ENCODE data around the gene NMT1.

Gene NMT1

DNA sequence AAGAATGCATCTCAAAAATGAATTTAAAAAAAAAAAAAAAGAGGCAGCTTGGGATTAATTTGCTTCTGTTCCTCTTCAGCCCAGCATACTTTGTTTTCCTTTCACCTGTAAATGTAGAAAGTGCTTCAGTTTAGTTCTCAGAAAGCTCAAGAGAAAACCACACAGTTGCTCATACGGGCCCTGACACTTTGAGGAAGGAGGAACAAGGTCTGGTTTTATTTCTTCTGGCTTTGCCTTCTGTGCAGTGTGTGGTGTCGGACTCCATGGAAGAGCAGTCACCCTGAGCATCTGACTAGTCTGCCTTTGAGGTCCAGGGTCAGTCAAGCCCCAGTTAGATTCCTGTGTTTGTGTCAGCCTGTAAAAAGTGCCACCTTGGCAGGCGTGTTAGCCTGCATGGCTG is 27.6 kb downstream of the NMT1 start:
- no peak for DNase-seq (ENCODE audit: low read depth)
- no peak overlapping the region for H3K4me3 ChIP-seq (ENCODE audit: control insufficient read depth, low read depth, low read length)
- TF ChIP-seq, protein P1, sequence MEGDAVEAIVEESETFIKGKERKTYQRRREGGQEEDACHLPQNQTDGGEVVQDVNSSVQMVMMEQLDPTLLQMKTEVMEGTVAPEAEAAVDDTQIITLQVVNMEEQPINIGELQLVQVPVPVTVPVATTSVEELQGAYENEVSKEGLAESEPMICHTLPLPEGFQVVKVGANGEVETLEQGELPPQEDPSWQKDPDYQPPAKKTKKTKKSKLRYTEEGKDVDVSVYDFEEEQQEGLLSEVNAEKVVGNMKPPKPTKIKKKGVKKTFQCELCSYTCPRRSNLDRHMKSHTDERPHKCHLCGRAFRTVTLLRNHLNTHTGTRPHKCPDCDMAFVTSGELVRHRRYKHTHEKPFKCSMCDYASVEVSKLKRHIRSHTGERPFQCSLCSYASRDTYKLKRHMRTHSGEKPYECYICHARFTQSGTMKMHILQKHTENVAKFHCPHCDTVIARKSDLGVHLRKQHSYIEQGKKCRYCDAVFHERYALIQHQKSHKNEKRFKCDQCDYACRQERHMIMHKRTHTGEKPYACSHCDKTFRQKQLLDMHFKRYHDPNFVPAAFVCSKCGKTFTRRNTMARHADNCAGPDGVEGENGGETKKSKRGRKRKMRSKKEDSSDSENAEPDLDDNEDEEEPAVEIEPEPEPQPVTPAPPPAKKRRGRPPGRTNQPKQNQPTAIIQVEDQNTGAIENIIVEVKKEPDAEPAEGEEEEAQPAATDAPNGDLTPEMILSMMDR (IDR thresholded peaks at IDR 0.05; ENCODE audit: control insufficient read depth, insufficient read depth, low read depth, low read length, missing control alignments): no peak

DNA sequence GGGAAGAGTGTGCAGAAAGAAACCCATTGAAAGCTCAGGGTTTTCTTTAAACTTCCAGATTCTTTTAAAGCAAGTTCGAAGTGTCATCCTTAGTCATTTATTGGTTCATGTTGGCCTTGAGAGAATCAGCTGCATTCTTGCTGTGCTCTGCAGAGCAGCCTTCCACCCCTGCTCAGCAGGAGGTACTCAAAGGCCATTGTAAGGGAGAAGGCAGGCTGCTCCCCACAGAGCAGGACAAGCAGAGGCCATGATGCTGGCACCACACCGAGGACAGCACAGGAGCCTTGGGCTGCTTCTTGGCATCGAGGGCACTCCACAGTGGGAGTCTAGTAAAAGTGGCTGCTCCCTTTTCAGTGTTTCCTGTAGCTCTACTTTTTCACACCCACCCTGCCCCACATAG is 29.6 kb downstream of the NMT1 start:
- no peak overlapping the region for H3K4me3 ChIP-seq (ENCODE audit: control insufficient read depth, low read depth, low read length)
- DNase-seq (ENCODE audit: low read depth): no peak
- TF ChIP-seq, protein P1 (IDR thresholded peaks at IDR 0.05; ENCODE audit: control insufficient read depth, insufficient read depth, low read depth, low read length, missing control alignments): no peak

DNA sequence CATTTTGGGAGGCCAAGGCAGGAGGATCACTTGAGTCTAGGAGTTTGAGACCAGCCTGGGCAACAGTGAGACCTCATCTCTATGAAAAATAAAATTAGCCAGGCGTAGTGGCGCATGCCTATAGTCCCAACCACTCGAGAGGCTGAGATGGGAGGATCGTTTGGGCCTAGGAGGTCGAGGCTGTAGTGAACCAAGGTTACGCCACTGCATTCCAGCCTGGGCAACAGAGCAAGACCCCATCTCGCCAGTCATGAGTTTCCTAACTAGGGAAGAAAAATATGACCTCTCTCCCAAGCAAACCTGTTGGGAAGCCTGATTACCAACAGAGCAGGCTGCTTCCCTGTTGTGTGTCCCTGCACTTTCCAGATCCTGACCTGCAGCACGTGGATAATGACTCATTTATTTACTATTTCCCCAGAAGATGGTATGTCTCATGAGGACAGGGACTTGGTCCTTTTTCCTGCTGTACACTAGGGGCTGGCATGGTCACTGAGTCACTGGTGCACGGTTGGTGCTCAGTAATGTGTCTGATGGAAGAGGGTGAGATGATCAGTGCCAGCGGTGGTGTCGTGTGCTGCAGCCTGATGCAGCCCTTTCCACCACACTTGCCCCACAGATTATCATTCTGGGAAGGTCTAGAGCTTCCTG is 30.8 kb downstream of the NMT1 start:
- TF ChIP-seq, protein P1 (IDR thresholded peaks at IDR 0.05; ENCODE audit: control insufficient read depth, insufficient read depth, low read depth, low read length, missing control alignments): no peak
- H3K4me3 ChIP-seq (ENCODE audit: control insufficient read depth, low read depth, low read length): no peak overlapping the region
- no peak for DNase-seq (ENCODE audit: low read depth)

DNA sequence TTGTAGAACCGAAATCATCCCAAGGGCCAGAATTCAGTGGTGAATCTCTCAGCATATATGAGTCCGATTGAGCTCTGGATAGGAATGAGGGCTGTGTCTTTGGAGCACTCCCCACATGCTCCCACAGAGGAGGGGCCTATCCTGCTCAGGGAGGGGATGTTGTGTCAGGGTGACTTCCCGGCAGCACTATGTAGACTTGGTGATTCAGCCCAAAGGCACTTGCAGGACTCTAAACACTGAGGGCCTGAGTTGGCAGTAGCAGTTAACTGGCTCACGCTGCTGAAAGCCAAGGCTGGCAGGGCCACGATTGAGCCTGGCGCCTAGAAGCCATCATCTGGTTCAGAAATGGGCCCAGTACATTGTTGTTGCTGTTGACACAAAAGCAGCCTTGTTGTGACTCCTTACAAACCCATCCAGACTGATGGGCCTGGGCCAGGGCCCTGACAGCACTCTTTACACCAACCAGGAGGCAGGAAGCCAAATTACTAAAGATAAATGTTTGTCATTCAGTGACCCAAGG is 31.9 kb downstream of the NMT1 start:
- TF ChIP-seq, protein P1 (IDR thresholded peaks at IDR 0.05; ENCODE audit: control insufficient read depth, insufficient read depth, low read depth, low read length, missing control alignments): no peak
- peak; percentile 96 for DNase-seq (ENCODE audit: low read depth)
- no peak overlapping the region for H3K4me3 ChIP-seq (ENCODE audit: control insufficient read depth, low read depth, low read length)

DNA sequence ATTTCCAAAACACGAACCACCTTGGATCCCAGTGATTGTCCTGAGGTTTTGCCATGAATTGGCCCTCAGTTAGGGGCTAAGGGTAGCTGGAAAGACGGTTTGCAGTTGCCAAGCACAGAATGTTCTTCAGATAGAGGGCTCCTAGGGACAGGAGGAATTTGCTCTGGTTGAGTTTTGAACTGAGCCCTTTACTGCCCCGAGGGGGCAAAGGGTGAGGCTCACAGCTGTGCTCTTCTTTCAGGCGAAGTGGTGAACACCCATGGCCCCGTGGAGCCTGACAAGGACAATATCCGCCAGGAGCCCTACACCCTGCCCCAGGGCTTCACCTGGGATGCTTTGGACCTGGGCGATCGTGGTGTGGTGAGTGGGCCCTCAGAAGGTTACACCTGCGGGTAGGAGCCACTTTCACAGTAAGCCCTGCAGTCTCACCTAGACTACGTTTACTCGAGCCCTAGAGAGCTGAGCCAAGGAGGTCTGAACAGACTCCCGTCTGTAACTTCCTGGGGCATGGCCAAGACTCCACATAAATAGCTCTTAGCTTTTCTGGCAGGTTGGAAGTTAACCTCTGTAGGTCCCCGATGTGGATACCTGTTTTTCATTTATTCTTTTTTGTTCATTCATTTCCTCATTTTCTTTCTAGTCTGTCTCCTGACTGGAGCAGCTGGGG is 32.5 kb downstream of the NMT1 start:
- TF ChIP-seq, protein P1 (IDR thresholded peaks at IDR 0.05; ENCODE audit: control insufficient read depth, insufficient read depth, low read depth, low read length, missing control alignments): no peak
- H3K4me3 ChIP-seq (ENCODE audit: control insufficient read depth, low read depth, low read length): no peak overlapping the region
- no peak for DNase-seq (ENCODE audit: low read depth)

DNA sequence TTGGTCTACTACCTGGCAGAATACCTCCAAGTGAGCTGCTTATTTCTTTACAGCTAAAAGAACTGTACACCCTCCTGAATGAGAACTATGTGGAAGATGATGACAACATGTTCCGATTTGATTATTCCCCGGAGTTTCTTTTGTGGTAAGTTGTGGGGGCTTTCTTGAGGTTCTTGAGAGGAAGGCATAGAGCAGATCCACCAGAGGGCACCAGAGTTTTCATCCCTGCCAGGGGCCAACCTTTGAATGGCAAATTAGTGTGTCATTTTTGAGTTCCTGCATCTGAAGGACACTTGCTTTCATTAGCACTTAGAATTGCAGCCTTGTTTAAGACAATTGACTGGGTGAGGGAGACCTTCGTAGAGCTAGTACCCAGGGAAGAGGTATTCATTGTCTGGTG is 35.0 kb downstream of the NMT1 start:
- H3K4me3 ChIP-seq (ENCODE audit: control insufficient read depth, low read depth, low read length): no peak overlapping the region
- TF ChIP-seq, protein P1 (IDR thresholded peaks at IDR 0.05; ENCODE audit: control insufficient read depth, insufficient read depth, low read depth, low read length, missing control alignments): peak; percentile 72
- no peak for DNase-seq (ENCODE audit: low read depth)
